ENCODE data around the gene PIGU.

DNA sequence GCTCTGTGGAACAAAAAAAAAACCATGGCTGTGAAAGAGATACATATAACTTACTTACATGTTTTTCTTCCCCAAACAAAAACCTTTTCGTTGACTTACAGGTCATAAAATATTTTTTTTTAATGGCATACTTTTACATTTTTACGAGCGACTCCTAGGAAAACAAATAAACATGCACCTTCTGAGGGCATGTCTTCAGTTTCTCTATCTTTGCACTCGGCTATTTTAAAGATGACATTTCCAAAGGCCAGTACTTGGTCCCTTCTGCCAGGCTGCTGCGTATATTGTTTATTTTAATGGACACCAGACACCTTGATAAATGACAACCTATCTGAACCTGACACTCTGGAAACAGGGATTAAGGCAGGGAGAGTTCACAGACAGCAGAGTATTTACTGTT, 49.4 kb downstream of the PIGU start:
- TF ChIP-seq, protein P1, sequence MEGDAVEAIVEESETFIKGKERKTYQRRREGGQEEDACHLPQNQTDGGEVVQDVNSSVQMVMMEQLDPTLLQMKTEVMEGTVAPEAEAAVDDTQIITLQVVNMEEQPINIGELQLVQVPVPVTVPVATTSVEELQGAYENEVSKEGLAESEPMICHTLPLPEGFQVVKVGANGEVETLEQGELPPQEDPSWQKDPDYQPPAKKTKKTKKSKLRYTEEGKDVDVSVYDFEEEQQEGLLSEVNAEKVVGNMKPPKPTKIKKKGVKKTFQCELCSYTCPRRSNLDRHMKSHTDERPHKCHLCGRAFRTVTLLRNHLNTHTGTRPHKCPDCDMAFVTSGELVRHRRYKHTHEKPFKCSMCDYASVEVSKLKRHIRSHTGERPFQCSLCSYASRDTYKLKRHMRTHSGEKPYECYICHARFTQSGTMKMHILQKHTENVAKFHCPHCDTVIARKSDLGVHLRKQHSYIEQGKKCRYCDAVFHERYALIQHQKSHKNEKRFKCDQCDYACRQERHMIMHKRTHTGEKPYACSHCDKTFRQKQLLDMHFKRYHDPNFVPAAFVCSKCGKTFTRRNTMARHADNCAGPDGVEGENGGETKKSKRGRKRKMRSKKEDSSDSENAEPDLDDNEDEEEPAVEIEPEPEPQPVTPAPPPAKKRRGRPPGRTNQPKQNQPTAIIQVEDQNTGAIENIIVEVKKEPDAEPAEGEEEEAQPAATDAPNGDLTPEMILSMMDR (IDR thresholded peaks at IDR 0.05), result no peak
- TF ChIP-seq POLR2A (IDR thresholded peaks at IDR 0.05), result no peak
